K562 (cell line): Measurements from ENCODE around the gene SCAP. TPM values are rescaled to one million over a fixed set of nuclear protein-coding genes. Genes with fewer than 3 reads are reported as not detected.
A peak's percentile ranks its signal among the peaks of the same experiment; 100 is the strongest.

Experiments used
- CBX1 ChIP-seq: sonication (generic); IDR thresholded peaks from 2 replicates; pipeline ENCODE4 v1.6.1; 2016; ENCODE audit warnings: antibody characterized with exemption, low read depth, mild to moderate bottlenecking
- NCOA4 ChIP-seq: fragments of 450-650 bp; IDR thresholded peaks from 2 replicates; pipeline ENCODE4 v1.6.1; 2018; ENCODE audit warnings: mild to moderate bottlenecking; ENCODE audit not compliant: partially characterized antibody
- RAD51 ChIP-seq: fragments of 450-650 bp; IDR thresholded peaks from 2 replicates; pipeline ENCODE4 v1.7.1; 2016; ENCODE audit warnings: low read depth, mild to moderate bottlenecking, borderline replicate concordance
- RFX5 ChIP-seq: IDR thresholded peaks from 2 replicates; pipeline ENCODE4 v1.6.1; 2011; ENCODE audit warnings: low read depth, mild to moderate bottlenecking, improper control_type of control experiment, low read length
- RHOXF2B ChIP-seq: fragments of 250-450 bp; sonication (Bioruptor Pico); conservative IDR thresholded peaks from 2 replicates; pipeline ENCODE4 v1.5.1; 2021
- SRF ChIP-seq, 2 experiments: fragments of 250-450, 450-650 bp in 1 of 2; sonication (Bioruptor Pico) in 1 of 2; sonication (generic) in 1 of 2; formaldehyde crosslinking; IDR thresholded peaks; 2 replicates each; pipeline versions ENCODE4 v1.5.0 to v1.5.1; 2020 to 2022; ENCODE audit warnings: mild to moderate bottlenecking in 1 of 2, missing genetic modification reagents in 1 of 2
- TAL1 ChIP-seq: fragments of 450-650 bp; IDR thresholded peaks from 2 replicates; pipeline ENCODE4 v1.6.1; 2016; ENCODE audit warnings: mild to moderate bottlenecking
- ZBED1 ChIP-seq: IDR thresholded peaks from 2 replicates; pipeline ENCODE4 v1.6.1; 2014
- ZNF695 ChIP-seq: fragments of 450-650 bp; formaldehyde crosslinking; IDR thresholded peaks from 2 replicates; pipeline ENCODE4 v1.4.0; 2020; ENCODE audit warnings: mild to moderate bottlenecking, moderate library complexity
- polyA plus RNA-seq, 8 experiments: library from polyadenylated mRNA; depleted of rRNA in 4 of 8; stranded (reverse) in 5 of 8; unstranded in 3 of 8; fragments of >200 nt; fragmentation: Nextera tagmentation in 2 of 8; fragmentation: Illumina TruSeq in 1 of 8; extraction: Ambion mirVana in 2 of 8; extraction: Trizol in 1 of 8; gene quantifications; 2 replicates each; pipeline versions ENCODE4 v1.2.1 to v1.2.3, GENCODE V29; 2011 to 2014; ENCODE audit warnings: inconsistent platforms in 1 of 8, missing spikeins in 1 of 8
- total RNA-seq, 7 experiments: library from RNA; depleted of rRNA in 6 of 7; stranded (reverse); fragments of >200 nt in 6 of 7; fragmentation: Illumina TruSeq in 2 of 7; extraction: Trizol in 2 of 7; gene quantifications; 2 replicates each; pipeline versions ENCODE4 v1.2.1 to v1.2.3, GENCODE V29; 2011 to 2021; ENCODE audit warnings: low replicate concordance in 1 of 7
- TF ChIP-seq, protein P1 (sequence below): fragments of 450-650 bp; IDR thresholded peaks from 2 replicates; pipeline ENCODE4 v1.6.1; 2017; ENCODE audit warnings: mild to moderate bottlenecking, moderate library complexity
- TF ChIP-seq, protein P2 (sequence below): fragments of 450-650 bp; IDR thresholded peaks from 2 replicates; pipeline ENCODE4 v1.6.1; 2016; ENCODE audit warnings: missing biosample characterization, missing genetic modification characterization

SCAP gene
- total and polyA plus RNA-seq, 9 of the 15 experiments (the other 6 are each of a cell fraction or from before 2014, with no cell fraction given): 2.6 to 104 (median 37.8) TPM

DNA sequence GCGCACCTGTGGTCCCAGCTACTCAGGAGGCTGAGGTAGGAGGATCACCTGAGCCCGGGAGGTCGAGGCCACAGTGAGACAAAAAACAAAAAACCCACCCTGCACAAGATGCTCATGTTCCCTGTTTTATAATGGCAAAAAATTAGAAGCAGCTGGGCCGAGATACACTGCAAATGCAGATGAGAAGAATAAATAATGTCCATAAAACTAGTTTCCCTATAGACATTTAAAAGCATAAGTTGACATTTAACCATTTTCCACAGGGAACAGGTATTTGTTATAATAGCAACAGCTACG lies 537 bp upstream of the SCAP start (continued):
- TF ChIP-seq ZNF695 (CRISPR knock-in tag) (no peak), TAL1 (no peak), NCOA4 (no peak), RAD51 (no peak), CBX1 (0 out of 2 replicates have a peak, but pooled peaks have one; percentile 7), SRF (CRISPR knock-in tag; IDR thresholded peaks at IDR 0.05) (no peak), ZBED1 (no peak), RHOXF2B (CRISPR knock-in tag) (no peak), RFX5 (no peak)
- TF ChIP-seq, protein P1, sequence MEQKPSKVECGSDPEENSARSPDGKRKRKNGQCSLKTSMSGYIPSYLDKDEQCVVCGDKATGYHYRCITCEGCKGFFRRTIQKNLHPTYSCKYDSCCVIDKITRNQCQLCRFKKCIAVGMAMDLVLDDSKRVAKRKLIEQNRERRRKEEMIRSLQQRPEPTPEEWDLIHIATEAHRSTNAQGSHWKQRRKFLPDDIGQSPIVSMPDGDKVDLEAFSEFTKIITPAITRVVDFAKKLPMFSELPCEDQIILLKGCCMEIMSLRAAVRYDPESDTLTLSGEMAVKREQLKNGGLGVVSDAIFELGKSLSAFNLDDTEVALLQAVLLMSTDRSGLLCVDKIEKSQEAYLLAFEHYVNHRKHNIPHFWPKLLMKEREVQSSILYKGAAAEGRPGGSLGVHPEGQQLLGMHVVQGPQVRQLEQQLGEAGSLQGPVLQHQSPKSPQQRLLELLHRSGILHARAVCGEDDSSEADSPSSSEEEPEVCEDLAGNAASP: no peak
- TF ChIP-seq, protein P2, sequence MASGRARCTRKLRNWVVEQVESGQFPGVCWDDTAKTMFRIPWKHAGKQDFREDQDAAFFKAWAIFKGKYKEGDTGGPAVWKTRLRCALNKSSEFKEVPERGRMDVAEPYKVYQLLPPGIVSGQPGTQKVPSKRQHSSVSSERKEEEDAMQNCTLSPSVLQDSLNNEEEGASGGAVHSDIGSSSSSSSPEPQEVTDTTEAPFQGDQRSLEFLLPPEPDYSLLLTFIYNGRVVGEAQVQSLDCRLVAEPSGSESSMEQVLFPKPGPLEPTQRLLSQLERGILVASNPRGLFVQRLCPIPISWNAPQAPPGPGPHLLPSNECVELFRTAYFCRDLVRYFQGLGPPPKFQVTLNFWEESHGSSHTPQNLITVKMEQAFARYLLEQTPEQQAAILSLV (tag): no peak
